RWPE1 (cell line): ENCODE data around the gene CLCN5.

Source experiments
- CTCF ChIA-PET: fragments of 350-600 bp; sonication (Branson Sonifier 250); formaldehyde crosslinking; extraction: SDS; loops from one replicate; lab custom pipeline; 2021; lab: Yijun Ruan, JAX
- POLR2A ChIA-PET: fragments of 400-600 bp; formaldehyde crosslinking; extraction: SDS; loops from one replicate; lab custom pipeline; 2020; ENCODE audit warnings: antibody characterized with exemption; ENCODE audit not compliant: low non-redundant PET; lab: Yijun Ruan, JAX
- DNase-seq: peaks from one replicate; pipeline ENCODE4 v3.0.0; 2012; ENCODE audit warnings: low spot score
- H3K27ac ChIP-seq: fragments of 450-650 bp; 2 replicates; pipeline ENCODE4 v1.5.1; 2017
- CTCF ChIP-seq: fragments of 450-650 bp; conservative IDR thresholded peaks from 2 replicates; pipeline ENCODE4 v1.5.1; 2017; ENCODE audit warnings: low read depth, mild to moderate bottlenecking

CLCN5 gene

GRCh38 chrX:50098241-50098640 lies 175.8 kb downstream of the CLCN5 start:
- no peak for DNase-seq

GRCh38 chrX:50098749-50099148 lies 176.4 kb downstream of the CLCN5 start:
- DNase-seq: no peak
- no peak overlapping the region for H3K27ac ChIP-seq
- ChIA-PET POLR2A (no interaction called here), CTCF (no interaction called here)
- TF ChIP-seq CTCF: no peak

More at GRCh38 chrX:50098241-50098640, 175.8 kb downstream of the CLCN5 start:
- CTCF ChIA-PET: no interaction called here
- H3K27ac ChIP-seq: no peak overlapping the region
- POLR2A ChIA-PET: no interaction called here
- no peak for TF ChIP-seq CTCF

DNA sequence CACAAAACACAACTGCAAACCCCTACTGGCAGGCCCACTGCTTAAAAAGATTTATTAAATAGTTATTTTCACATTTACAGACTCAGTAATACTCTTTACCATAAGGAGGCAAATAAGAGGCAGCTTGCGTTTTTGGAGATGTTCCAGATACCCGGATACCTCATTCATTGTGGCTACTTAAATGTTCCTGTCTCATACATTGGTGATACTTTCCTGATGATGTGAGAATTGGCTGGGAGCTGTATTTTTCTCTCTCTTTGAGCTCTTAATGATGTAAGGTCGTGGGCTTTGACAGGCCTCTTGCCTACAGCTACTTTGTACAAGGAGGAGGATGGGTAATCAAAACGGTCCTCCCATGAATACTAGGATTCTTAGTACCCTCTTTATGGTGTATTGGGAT lies 176.9 kb downstream of the CLCN5 start:
- CTCF ChIA-PET: no interaction called here
- POLR2A ChIA-PET: no interaction called here
- no peak overlapping the region for H3K27ac ChIP-seq
- TF ChIP-seq CTCF: no peak
- DNase-seq: no peak

GRCh38 chrX:50100188-50100587 lies 177.8 kb downstream of the CLCN5 start:
- POLR2A ChIA-PET: no interaction called here
- TF ChIP-seq CTCF: no peak
- DNase-seq: peak; percentile 4
- no peak overlapping the region for H3K27ac ChIP-seq
- CTCF ChIA-PET: interaction anchor here (0.5 kb wide), 1 partner anchor 35 kb away, joined by 3 read pairs; no protein-coding TSS in a partner anchor

DNA sequence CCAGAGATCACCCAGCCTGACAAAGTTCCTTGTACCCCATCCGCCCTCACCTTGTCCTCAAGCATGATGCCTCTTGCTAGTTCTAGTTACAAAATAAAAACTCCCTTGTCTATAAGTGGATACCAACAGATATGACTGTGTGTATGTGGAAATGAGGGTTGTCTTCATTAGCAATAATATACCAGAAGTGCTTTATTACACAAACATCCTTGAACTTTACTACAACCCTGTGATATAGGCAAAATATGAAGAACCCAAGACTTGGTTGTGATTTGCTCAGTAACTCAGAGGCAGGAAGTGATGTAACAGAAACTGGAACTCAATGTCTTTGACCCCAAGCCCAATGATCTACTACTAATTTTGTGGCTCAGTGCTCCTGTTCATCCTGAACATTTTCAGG lies 180.8 kb downstream of the CLCN5 start:
- no peak for DNase-seq
- H3K27ac ChIP-seq: no peak overlapping the region
- CTCF ChIA-PET: no interaction called here
- POLR2A ChIA-PET: no interaction called here
- no peak for TF ChIP-seq CTCF

DNA sequence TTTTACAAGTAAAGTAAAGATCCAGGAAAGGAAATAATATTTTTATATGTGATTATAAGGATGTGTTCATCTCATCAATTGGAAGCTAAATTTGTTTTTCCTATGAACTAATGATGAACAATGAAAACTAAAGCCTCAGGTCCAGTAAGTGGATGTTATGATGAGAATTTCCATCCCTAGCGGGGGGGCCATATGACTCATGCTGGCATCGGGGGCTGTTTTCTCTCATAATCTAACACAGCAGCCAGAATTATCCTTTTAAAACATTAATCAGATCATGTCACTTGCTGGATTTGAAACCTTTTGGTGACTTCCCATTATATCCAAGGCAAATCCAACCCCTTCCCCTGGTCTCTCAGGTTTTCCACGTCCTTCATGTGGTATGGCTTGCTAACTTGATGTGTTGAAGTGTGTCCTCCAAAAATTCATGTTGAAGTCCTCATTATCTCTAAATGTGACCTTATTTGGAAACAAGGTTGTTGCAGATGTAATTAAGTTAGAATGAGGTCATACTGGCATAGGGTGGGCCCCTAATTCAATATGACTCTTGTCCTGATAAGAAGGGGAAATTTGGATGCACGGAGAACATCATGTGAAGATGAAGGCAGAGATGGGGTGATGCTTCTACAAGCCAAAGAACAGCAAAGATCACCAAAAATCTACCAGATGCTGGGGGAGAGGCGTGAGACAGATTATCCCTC lies 181.6 kb downstream of the CLCN5 start:
- CTCF ChIA-PET: no interaction called here
- TF ChIP-seq CTCF: no peak
- DNase-seq: no peak
- POLR2A ChIA-PET: no interaction called here
- H3K27ac ChIP-seq: no peak overlapping the region
